ENCODE data around the gene PECR. TPM values are rescaled to one million over a fixed set of nuclear protein-coding genes. Genes with fewer than 3 reads are reported as not detected.

Gene PECR
- total RNA-seq, 1 donor from 2014 or later = 32.2 TPM

DNA sequence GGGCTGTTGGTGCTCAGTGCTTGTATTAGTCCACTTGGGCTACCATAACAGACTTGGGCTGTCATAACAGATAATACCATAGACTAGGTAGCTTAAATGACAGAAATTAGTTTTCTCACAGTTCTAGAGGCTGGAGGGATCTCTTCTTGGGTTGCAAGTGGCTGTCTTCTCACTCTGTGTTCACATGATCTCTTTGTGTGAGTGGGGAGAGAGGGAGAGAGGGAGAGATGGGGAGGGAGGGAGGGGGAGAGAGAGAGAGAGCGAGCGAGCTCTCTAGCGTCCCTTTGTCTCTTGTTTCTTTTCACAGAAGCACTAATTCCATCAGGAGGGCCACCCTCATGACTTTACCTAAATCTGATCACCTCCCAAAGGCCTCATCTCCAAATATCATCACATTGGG lies 23.1 kb upstream of the PECR start:
- H3K9me3 ChIP-seq = no peaks in the 10 kb centered on the region
- H3K27me3 ChIP-seq = no peaks in the 10 kb centered on the region
- H3K4me3 ChIP-seq = no peak overlapping the region
- H3K4me1 ChIP-seq = no peaks in the 10 kb centered on the region
- DNase-seq (ENCODE audit: low spot score in 2 of 2) = no peak
- no peak overlapping the region for H3K27ac ChIP-seq
- TF ChIP-seq, protein P1, sequence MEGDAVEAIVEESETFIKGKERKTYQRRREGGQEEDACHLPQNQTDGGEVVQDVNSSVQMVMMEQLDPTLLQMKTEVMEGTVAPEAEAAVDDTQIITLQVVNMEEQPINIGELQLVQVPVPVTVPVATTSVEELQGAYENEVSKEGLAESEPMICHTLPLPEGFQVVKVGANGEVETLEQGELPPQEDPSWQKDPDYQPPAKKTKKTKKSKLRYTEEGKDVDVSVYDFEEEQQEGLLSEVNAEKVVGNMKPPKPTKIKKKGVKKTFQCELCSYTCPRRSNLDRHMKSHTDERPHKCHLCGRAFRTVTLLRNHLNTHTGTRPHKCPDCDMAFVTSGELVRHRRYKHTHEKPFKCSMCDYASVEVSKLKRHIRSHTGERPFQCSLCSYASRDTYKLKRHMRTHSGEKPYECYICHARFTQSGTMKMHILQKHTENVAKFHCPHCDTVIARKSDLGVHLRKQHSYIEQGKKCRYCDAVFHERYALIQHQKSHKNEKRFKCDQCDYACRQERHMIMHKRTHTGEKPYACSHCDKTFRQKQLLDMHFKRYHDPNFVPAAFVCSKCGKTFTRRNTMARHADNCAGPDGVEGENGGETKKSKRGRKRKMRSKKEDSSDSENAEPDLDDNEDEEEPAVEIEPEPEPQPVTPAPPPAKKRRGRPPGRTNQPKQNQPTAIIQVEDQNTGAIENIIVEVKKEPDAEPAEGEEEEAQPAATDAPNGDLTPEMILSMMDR (IDR thresholded peaks at IDR 0.05) = no peak
- intact Hi-C loops (cut with DNase I) = no loop called here
- no peaks in the 10 kb centered on the region for H3K36me3 ChIP-seq

DNA sequence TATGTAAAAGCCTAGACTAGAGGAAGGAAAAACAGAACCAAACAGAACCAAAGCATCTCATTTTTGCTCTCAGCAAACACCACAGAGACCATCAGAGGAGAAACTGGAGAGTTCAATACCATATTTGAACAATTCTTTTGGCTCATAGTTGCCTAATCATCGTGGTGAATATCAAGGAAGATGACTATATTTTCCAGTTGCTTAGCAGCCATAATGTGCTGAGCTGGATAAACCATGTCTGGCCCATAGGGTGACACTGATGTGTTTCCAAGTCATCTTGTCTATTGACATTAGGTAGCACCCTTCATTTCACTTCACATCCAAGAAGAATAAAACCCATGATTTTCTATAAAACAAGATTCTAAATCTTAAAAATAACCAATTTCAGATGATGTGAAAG lies 21.6 kb upstream of the PECR start:
- Histone ChIP-seq H3K4me3 (no peak overlapping the region), H3K9me3 (no peaks in the 10 kb centered on the region), H3K4me1 (no peaks in the 10 kb centered on the region), H3K36me3 (no peaks in the 10 kb centered on the region), H3K27ac (no peak overlapping the region), H3K27me3 (no peaks in the 10 kb centered on the region)
- intact Hi-C loops (cut with DNase I) = no loop called here
- TF ChIP-seq, protein P1 (IDR thresholded peaks at IDR 0.05) = no peak
- no peak for DNase-seq (ENCODE audit: low spot score in 2 of 2)

DNA sequence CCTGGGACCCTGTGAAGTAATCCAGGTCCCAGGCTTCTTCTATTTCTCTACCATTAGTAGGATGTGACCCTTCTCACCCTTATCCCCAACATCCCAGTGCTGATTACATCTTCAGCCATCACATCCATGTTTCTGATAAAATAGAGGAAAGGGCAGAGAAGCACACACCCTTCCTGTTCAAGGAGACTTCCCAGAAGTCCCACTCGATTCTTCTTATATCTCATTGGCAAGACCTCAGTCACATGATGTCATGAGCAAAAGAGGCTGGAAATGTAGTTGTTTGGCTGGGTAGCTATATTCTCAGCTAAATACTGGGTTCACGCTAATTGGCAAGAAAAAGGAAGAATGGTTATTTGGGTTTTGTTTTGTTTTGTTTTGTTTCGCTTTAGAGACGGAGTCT lies 19.5 kb upstream of the PECR start:
- H3K27ac ChIP-seq = no peak overlapping the region
- intact Hi-C loops (cut with DNase I) = no loop called here
- no peaks in the 10 kb centered on the region for H3K9me3 ChIP-seq
- no peaks in the 10 kb centered on the region for H3K27me3 ChIP-seq
- H3K4me3 ChIP-seq = no peak overlapping the region
- TF ChIP-seq, protein P1 (IDR thresholded peaks at IDR 0.05) = no peak
- no peaks in the 10 kb centered on the region for H3K4me1 ChIP-seq
- H3K36me3 ChIP-seq = no peaks in the 10 kb centered on the region
- DNase-seq (ENCODE audit: low spot score in 2 of 2) = no peak

DNA sequence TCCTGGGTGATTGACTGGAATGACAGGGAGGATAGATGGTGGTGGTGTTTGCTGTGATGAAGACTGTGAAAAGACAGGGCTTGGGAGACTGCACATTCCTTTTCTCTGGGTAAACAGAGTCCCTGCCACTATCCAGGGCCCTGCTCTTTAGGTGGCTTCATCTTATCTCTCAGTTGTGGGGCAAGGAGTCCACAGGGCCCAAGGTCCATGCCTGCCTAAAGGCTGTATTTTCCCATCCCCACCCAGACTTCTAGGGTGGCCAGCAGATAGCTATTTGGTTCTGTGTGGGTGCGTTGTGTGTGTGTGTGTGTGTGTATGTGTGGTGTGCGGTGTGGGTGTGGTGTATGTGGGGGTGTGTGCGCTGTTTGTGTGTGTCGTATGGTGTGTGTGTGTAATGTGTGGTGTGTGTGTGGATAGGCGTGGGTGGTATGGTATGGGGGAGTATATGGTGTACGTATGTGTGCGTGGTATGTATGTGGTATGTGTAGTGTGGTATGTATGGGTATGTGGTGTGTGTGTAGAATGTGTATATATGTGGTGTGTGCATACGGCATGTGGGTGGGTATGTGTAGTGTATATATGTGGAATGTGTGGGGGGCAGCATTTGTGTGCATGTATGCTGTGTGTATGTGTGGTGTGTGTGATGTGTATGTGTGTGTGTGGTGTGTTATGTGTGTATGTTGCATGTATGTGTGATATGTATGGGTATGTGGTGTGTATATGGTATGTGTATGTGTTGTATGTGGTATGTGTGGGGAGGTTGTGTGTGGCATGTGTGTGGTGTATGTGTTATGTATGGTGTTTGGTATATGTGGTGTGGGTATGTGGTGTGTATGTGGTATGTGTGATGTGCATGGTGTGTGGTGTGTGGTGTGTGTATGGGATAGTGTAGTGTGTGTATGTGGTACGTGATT lies 17.1 kb upstream of the PECR start:
- no peaks in the 10 kb centered on the region for H3K36me3 ChIP-seq
- intact Hi-C loops (cut with DNase I) = no loop called here
- no peaks in the 10 kb centered on the region for H3K9me3 ChIP-seq
- no peak for DNase-seq (ENCODE audit: low spot score in 2 of 2)
- no peaks in the 10 kb centered on the region for H3K4me1 ChIP-seq
- no peaks in the 10 kb centered on the region for H3K27me3 ChIP-seq
- TF ChIP-seq, protein P1 (IDR thresholded peaks at IDR 0.05) = no peak
- no peak overlapping the region for H3K4me3 ChIP-seq
- no peak overlapping the region for H3K27ac ChIP-seq

DNA sequence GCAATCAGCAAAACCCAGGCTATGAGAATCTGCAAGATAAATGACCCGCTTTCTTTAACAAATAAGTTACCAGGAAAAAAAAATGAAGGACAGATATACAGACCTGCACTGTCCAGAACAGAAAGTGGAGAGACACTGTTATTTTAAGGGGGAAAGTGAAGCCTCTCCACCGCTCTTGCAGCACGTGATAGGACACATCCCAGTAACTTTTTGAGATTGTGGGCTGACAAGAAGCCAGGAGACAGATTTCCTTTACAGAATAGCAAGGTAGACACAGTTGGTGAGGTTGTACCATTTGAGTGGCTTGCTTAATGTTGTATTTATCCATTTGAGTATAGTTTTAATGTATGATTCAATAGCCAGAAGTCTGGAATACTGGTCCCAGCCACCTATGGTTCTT lies 13.1 kb upstream of the PECR start:
- intact Hi-C loops (cut with DNase I) = no loop called here
- Histone ChIP-seq H3K9me3 (no peaks in the 10 kb centered on the region), H3K4me1 (no peaks in the 10 kb centered on the region), H3K4me3 (no peak overlapping the region), H3K36me3 (no peaks in the 10 kb centered on the region), H3K27ac (no peak overlapping the region), H3K27me3 (no peaks in the 10 kb centered on the region)
- DNase-seq (ENCODE audit: low spot score in 2 of 2) = no peak
- TF ChIP-seq, protein P1 (IDR thresholded peaks at IDR 0.05) = no peak
